Breast epithelium (tissue), 4 donors: ENCODE results near the gene KIR2DL4. TPM values are rescaled to one million over a fixed set of nuclear protein-coding genes. Genes with fewer than 3 reads are reported as not detected.
"Not testable (repeated sequence)": the region's sequence is repeated elsewhere in the genome, so short reads cannot be mapped to it uniquely, and the experiment has no call there.

Experiments used
- DNase-seq, 2 donors: peaks; one replicate each; pipeline ENCODE4 v3.0.0-alpha.2; 2019; ENCODE audit warnings: low spot score in 2 of 2
- H3K27ac ChIP-seq, 2 donors: fragments of 200-600 bp; sonication (generic) in 1 of 2; one replicate each; pipeline ENCODE4 v1.5.1; 2016 to 2019; ENCODE audit warnings: mild to moderate bottlenecking in 1 of 2
- H3K27me3 ChIP-seq, 2 donors: fragments of 200-600 bp; sonication (generic) in 1 of 2; one replicate each; pipeline versions ENCODE4 v1.5.1 to v1.6.0; 2017 to 2019; ENCODE audit warnings: control low read depth in 1 of 2, mild to moderate bottlenecking in 1 of 2
- H3K36me3 ChIP-seq: fragments of 200-600 bp; one replicate; pipeline ENCODE4 v1.5.1; 2019
- H3K4me1 ChIP-seq, 2 donors: fragments of 200-600 bp; sonication (generic); one replicate each; pipeline ENCODE4 v1.5.1; 2016 to 2019; ENCODE audit warnings: control low read depth in 1 of 2
- H3K4me3 ChIP-seq, 3 donors: fragments of 200-600 bp; sonication (generic); 1 replicate in 2 of 3; 2 replicates in 1 of 3; pipeline ENCODE4 v1.5.1; 2016 to 2019; ENCODE audit warnings: mild to moderate bottlenecking in 3 of 3, moderate library complexity in 2 of 3
- H3K9me3 ChIP-seq, 2 donors: fragments of 200-600 bp; sonication (generic) in 1 of 2; one replicate each; pipeline ENCODE4 v1.5.1; 2016 to 2019; ENCODE audit warnings: control low read depth in 1 of 2
- CTCF ChIP-seq, 3 donors: fragments of 450-650 bp; IDR thresholded peaks; one replicate each; pipeline ENCODE4 v1.5.1; 2016 to 2017; ENCODE audit warnings: antibody characterized with exemption in 3 of 3, mild to moderate bottlenecking in 3 of 3, moderate library complexity in 3 of 3
- POLR2A ChIP-seq: fragments of 450-650 bp; IDR thresholded peaks from one replicate; pipeline ENCODE4 v1.6.1; 2016; ENCODE audit warnings: antibody characterized with exemption, mild to moderate bottlenecking, moderate library complexity
- POLR2AphosphoS5 ChIP-seq, 3 donors: sonication (generic); formaldehyde crosslinking; IDR thresholded peaks; one replicate each; pipeline ENCODE4 v1.6.1; 2017; ENCODE audit warnings: antibody characterized with exemption in 3 of 3
- intact Hi-C: fragments of 100-400 bp; cut with DNase I; formaldehyde crosslinking; loops from one replicate; pipeline ENCODE4 v1.15.1; 2023; ENCODE audit warnings: low total_unique reads
- total RNA-seq, 3 donors: library from RNA; depleted of rRNA; stranded (reverse); fragments of >200 nt; gene quantifications; one replicate each; pipeline ENCODE4 v1.1.0, GENCODE V29; 2016

The KIR2DL4 gene
- total RNA-seq, 3 donors from 2014 or later = 0.32 TPM; not detected in 2

GRCh38 chr19:54850930-54851329, 47.5 kb downstream of the KIR2DL4 start:
- Histone ChIP-seq H3K9me3 (no peaks in the 10 kb centered on the region), H3K4me3 (no peak overlapping the region), H3K27me3 (no peaks in the 10 kb centered on the region), H3K27ac (no peak overlapping the region), H3K36me3 (no peaks in the 10 kb centered on the region), H3K4me1 (no peaks in the 10 kb centered on the region)
- intact Hi-C loops = no loop called here
- no peak for DNase-seq
- TF ChIP-seq POLR2A = no peak
- no peak for TF ChIP-seq CTCF (IDR thresholded peaks at IDR 0.05)
- no peak for TF ChIP-seq POLR2AphosphoS5 (IDR thresholded peaks at IDR 0.05)

DNA sequence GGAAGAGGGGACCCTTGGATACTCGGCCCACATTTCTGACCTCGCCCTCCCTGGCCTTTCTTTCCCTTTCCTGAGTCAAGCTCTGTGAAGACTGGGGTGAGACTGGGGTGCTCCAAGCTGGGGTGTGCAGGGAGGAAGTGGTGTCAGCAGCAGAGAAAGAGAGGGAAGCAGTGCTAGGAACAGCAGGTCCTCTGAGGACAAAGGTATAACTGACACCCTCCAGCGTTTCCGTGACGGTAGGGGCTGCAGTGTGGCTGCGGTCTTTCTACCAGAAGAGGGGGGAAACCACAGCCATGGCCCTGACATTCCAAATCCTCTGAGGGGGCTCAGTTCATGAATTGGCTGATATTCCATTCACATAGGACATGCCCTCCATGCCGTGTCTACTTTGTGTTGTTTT, 47.9 kb downstream of the KIR2DL4 start:
- no peak for DNase-seq
- TF ChIP-seq CTCF (IDR thresholded peaks at IDR 0.05) (no peak), POLR2AphosphoS5 (IDR thresholded peaks at IDR 0.05) (no peak), POLR2A (no peak)
- no peaks in the 10 kb centered on the region for H3K9me3 ChIP-seq
- no peaks in the 10 kb centered on the region for H3K36me3 ChIP-seq
- H3K4me3 ChIP-seq = no peak overlapping the region
- no peaks in the 10 kb centered on the region for H3K27me3 ChIP-seq
- H3K27ac ChIP-seq = no peak overlapping the region
- intact Hi-C loops = no loop called here
- H3K4me1 ChIP-seq = no peaks in the 10 kb centered on the region

DNA sequence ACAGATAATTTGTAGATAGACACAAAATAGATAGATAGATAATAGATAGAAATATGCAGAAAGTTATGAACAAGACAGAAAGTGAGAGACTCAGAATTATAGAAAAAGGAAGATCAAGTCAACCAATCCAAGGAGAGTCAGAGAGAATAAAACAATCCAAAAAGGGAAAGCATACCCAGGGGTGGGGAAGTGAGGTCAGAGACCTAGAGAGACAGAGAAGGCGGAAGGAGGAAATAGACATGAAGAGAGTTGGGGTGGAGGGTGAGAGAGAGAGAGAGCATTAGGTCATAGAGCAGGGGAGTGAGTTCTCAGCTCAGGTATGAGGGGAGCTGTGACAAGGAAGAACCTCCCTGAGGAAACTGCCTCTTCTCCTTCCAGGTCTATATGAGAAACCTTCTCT, 51.8 kb downstream of the KIR2DL4 start:
- H3K9me3 ChIP-seq, H3K4me3 ChIP-seq, intact Hi-C loops, H3K27ac ChIP-seq, H3K4me1 ChIP-seq, H3K36me3 ChIP-seq, H3K27me3 ChIP-seq, DNase-seq: not testable (repeated sequence)

- H3K9me3 ChIP-seq = not testable (repeated sequence)
These were observed 55.1 kb downstream of the KIR2DL4 start for GRCh38 chr19:54858476-54858875.

DNA sequence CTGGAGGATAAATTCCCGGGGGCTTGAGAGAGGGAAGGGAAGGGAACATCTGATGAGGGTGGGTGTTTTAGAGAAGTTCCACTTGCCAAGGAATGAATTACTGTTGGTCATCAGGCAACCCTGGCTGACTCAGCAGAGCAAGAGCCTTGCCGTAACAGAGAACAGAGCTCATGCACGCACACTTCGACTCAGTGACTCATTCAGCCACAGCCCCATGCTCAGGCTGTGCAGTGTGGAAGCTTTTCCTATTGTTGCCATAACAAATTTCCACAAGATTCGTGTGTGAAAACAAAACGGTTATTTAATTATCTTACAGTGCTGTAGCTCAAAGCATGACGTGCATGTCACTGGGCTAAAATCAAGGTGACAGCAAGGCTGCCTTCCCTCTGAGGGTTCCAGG, 56.0 kb downstream of the KIR2DL4 start:
- DNase-seq, intact Hi-C loops, H3K4me3 ChIP-seq, H3K9me3 ChIP-seq, H3K27ac ChIP-seq, H3K4me1 ChIP-seq, H3K27me3 ChIP-seq, H3K36me3 ChIP-seq: not testable (repeated sequence)

More at GRCh38 chr19:54858476-54858875, 55.1 kb downstream of the KIR2DL4 start:
- H3K4me1 ChIP-seq, intact Hi-C loops, H3K4me3 ChIP-seq, H3K27me3 ChIP-seq, H3K36me3 ChIP-seq, H3K27ac ChIP-seq, DNase-seq: not testable (repeated sequence)

DNA sequence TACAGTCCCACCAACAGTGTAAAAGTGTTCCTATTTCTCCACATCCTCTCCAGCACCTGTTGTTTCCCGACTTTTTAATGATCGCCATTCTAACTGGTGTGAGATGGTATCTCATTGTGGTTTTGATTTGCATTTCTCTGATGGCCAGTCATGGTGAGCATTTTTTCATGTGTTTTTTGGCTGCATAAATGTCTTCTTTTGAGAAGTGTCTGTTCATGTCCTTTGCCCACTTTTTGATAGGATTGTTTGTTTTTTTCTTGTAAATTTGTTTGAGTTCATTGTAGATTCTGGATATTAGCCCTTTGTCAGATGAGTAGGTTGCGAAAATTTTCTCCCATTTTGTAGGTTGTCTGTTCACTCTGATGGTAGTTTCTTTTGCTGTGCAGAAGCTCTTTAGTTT, 60.0 kb downstream of the KIR2DL4 start:
- H3K27me3 ChIP-seq, DNase-seq, H3K4me1 ChIP-seq, H3K9me3 ChIP-seq, intact Hi-C loops, H3K36me3 ChIP-seq, H3K27ac ChIP-seq, H3K4me3 ChIP-seq: not testable (repeated sequence)

Other genes starting within 250 kb of the KIR2DL4 start
- 1 to 10 TPM in 2 of 3 donors, under 1 TPM in 1; 0.66 to 6.9 (median 4.2) TPM for gene LILRA2, start 229.8 kb upstream of the KIR2DL4 start, total RNA-seq
- gene LILRA1, start 210.0 kb upstream of the KIR2DL4 start, total RNA-seq = 1 to 10 TPM in 1 of 3 donors, under 1 TPM in 2; 0.44 to 1.8 (median 0.66) TPM
- 1 to 10 TPM; 1.6 to 2.6 (median 2.3) TPM for gene LILRB1, start 173.1 kb upstream of the KIR2DL4 start, total RNA-seq
- gene LILRB4, start 140.6 kb upstream of the KIR2DL4 start, total RNA-seq = 10 to 100 TPM in 2 of 3 donors, 1 to 10 TPM in 1; 1.3 to 17.6 (median 10.1) TPM
- gene KIR3DL3, start 79.2 kb upstream of the KIR2DL4 start, total RNA-seq = not detected
- gene KIR2DL3, start 65.1 kb upstream of the KIR2DL4 start, total RNA-seq = not detected
- gene KIR2DL1, start 33.8 kb upstream of the KIR2DL4 start, total RNA-seq = not detected
- gene KIR3DL1, start 12.9 kb downstream of the KIR2DL4 start, total RNA-seq = under 1 TPM in 1 of 3 donors, not detected in 2; 0.59 TPM
- not detected for gene KIR2DS4, start 29.1 kb downstream of the KIR2DL4 start, total RNA-seq
- not detected for gene KIR3DL2, start 46.8 kb downstream of the KIR2DL4 start, total RNA-seq
- 1 to 10 TPM in 2 of 3 donors, under 1 TPM in 1; 0.66 to 2.4 (median 1.3) TPM for gene FCAR, start 70.6 kb downstream of the KIR2DL4 start, total RNA-seq
- gene NCR1, start 102.5 kb downstream of the KIR2DL4 start, total RNA-seq = under 1 TPM in 1 of 3 donors, not detected in 2; 0.33 TPM
- not detected for gene NLRP7, start 143.9 kb downstream of the KIR2DL4 start, total RNA-seq
- 1 to 10 TPM in 2 of 3 donors, not detected in 1; 4.3 to 8.5 TPM for gene NLRP2, start 162.8 kb downstream of the KIR2DL4 start, total RNA-seq
- not detected for gene GP6, start 234.7 kb downstream of the KIR2DL4 start, total RNA-seq